ENCODE results near the gene ASB13.

The ASB13 gene

DNA sequence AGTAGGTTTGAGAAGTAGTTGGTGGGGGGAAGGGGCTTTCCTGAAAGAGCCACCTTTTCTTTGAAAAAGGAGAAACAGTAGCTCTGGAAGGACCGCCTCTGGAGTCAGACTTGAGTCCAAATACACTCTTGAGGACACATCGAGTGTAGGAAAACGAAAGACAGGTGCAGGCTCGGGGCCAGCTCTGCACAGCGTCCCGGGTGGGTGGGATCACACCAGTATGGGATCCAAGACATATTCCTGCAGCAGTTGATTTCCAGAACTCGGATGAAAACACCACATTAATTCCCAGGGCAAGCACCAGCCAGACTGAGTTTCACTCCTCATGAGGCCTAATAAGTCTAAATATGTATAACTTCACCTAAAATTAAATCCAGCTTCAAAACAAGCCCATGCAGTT, 61.4 kb downstream of the ASB13 start:
- no peak overlapping the region for H3K27ac ChIP-seq
- H3K79me2 ChIP-seq (ENCODE audit: insufficient read depth, low read depth): no peaks in the 10 kb centered on the region
- no peak overlapping the region for H3K4me3 ChIP-seq (IDR thresholded peaks at IDR 0.05; ENCODE audit: insufficient read depth, low read depth, low read length)
- no peaks in the 10 kb centered on the region for H3K27me3 ChIP-seq (ENCODE audit: insufficient read depth, low read depth)
- no peaks in the 10 kb centered on the region for H3K4me1 ChIP-seq (ENCODE audit: low read depth, poor library complexity, severe bottlenecking)
- H3K9ac ChIP-seq: no peak overlapping the region
- H3K4me2 ChIP-seq: no peak overlapping the region
- no peaks in the 10 kb centered on the region for H3K36me3 ChIP-seq (ENCODE audit: insufficient read depth)
- TF ChIP-seq, protein P1, sequence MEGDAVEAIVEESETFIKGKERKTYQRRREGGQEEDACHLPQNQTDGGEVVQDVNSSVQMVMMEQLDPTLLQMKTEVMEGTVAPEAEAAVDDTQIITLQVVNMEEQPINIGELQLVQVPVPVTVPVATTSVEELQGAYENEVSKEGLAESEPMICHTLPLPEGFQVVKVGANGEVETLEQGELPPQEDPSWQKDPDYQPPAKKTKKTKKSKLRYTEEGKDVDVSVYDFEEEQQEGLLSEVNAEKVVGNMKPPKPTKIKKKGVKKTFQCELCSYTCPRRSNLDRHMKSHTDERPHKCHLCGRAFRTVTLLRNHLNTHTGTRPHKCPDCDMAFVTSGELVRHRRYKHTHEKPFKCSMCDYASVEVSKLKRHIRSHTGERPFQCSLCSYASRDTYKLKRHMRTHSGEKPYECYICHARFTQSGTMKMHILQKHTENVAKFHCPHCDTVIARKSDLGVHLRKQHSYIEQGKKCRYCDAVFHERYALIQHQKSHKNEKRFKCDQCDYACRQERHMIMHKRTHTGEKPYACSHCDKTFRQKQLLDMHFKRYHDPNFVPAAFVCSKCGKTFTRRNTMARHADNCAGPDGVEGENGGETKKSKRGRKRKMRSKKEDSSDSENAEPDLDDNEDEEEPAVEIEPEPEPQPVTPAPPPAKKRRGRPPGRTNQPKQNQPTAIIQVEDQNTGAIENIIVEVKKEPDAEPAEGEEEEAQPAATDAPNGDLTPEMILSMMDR (conservative IDR thresholded peaks at IDR 0.05; ENCODE audit: low read depth, low read length): no peak
- H4K20me1 ChIP-seq (ENCODE audit: insufficient read depth): no peaks in the 10 kb centered on the region
- no peak overlapping the region for H2AFZ ChIP-seq (ENCODE audit: low read depth)

DNA sequence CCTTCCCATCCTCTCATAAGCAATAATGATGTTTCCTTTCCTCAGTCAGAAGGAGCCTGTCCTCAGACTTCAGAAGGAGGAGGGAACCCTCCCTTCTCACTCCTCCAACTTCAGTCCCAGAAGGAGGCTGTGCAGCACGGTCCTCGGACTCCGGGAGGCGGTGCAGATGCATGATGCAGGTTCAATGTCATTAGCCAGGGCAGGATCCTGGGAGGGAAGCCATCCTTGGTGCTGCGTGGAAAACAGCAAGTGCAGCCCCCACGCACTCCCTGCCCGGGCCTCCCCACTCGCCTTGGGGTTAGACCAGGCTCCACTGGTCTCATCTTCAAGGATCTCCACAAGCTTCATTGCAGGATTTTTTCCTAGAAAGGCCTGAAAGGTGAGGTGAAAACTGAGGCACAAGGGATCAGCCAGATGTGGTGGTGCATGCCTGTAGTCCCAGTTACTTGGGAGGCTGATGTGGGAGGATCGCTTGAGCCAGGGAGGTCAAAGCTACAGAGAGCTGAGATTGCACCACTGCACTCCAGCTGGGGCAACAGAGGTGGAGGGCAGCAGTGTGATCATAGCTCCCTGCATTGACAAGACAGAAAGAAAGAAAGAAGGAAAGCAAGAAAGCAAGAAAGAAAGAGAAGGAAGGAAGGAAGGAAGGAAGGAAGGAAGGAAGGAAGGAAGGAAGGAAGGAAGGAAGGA, 62.0 kb downstream of the ASB13 start:
- TF ChIP-seq, protein P1 (conservative IDR thresholded peaks at IDR 0.05; ENCODE audit: low read depth, low read length): no peak
- Histone ChIP-seq H2AFZ (ENCODE audit: low read depth) (no peak overlapping the region), H3K27ac (no peak overlapping the region), H3K9ac (no peak overlapping the region), H3K27me3 (ENCODE audit: insufficient read depth, low read depth) (no peaks in the 10 kb centered on the region), H3K4me3 (IDR thresholded peaks at IDR 0.05; ENCODE audit: insufficient read depth, low read depth, low read length) (no peak overlapping the region), H3K4me2 (no peak overlapping the region), H3K4me1 (ENCODE audit: low read depth, poor library complexity, severe bottlenecking) (no peaks in the 10 kb centered on the region), H4K20me1 (ENCODE audit: insufficient read depth) (no peaks in the 10 kb centered on the region), H3K36me3 (ENCODE audit: insufficient read depth) (no peaks in the 10 kb centered on the region), H3K79me2 (ENCODE audit: insufficient read depth, low read depth) (no peaks in the 10 kb centered on the region)

DNA sequence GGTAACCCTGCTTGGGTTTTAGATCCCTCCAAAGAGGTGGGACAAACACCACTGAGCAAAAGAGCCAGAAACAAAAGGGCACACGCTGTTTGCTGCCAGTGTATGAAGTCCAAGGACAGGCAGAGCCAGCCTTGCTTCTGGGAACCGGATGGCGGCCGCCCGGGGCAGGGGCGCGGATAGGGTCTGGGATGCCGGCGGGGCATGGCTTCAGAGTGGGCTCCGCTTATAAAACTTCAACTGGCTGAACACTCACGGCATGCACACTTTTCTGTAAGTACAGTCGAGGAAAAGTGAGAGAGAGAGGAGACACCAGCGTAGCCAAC, 62.6 kb downstream of the ASB13 start:
- Histone ChIP-seq H3K27ac (no peak overlapping the region), H3K4me2 (no peak overlapping the region)
- TF ChIP-seq, protein P1 (conservative IDR thresholded peaks at IDR 0.05; ENCODE audit: low read depth, low read length): no peak

DNA sequence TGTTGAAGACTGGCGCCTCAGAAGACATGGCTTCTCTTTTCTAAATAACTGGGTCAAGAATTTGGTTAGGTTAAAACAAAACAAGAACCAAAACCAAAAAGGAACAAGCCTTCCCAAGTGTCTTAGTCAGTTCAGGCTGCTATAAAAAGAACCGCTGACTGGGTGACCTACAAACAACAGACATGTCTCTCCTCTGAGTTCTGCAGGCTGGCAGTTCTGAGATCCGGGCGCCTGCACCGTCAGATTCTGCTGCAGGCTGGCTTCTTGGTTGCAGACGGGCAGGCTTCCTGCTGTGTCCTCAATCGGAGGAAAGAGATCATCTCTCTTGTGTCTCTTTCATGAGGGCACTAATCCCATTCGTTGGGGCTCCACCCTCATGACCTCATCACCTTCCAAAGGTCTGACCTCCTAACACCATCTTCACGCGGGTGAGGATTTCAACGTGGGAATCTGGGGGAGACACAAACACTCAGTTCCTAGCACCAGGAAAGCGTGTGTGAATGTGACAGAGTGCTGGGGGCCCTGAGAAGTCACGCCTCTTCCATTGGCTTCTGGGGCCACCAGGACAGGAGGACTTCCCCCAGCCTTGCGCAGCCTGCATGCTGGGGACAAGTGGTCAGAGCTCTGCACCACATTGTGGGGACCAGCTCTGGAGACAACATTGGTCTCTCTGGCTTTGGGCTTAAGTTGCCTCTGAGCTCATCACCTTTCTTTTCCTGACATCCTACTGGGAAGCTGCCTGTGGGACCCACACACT, 63.1 kb downstream of the ASB13 start:
- H3K4me1 ChIP-seq (ENCODE audit: low read depth, poor library complexity, severe bottlenecking): no peaks in the 10 kb centered on the region
- H3K4me2 ChIP-seq: no peak overlapping the region
- TF ChIP-seq, protein P1 (conservative IDR thresholded peaks at IDR 0.05; ENCODE audit: low read depth, low read length): no peak

More for the DNA sequence above, 62.6 kb downstream of the ASB13 start:
- no peaks in the 10 kb centered on the region for H3K4me1 ChIP-seq (ENCODE audit: low read depth, poor library complexity, severe bottlenecking)
- H4K20me1 ChIP-seq (ENCODE audit: insufficient read depth): no peaks in the 10 kb centered on the region
- H3K4me3 ChIP-seq (IDR thresholded peaks at IDR 0.05; ENCODE audit: insufficient read depth, low read depth, low read length): no peak overlapping the region
- H3K79me2 ChIP-seq (ENCODE audit: insufficient read depth, low read depth): no peaks in the 10 kb centered on the region
- H3K27me3 ChIP-seq (ENCODE audit: insufficient read depth, low read depth): no peaks in the 10 kb centered on the region
- no peak overlapping the region for H3K9ac ChIP-seq
- H3K36me3 ChIP-seq (ENCODE audit: insufficient read depth): no peaks in the 10 kb centered on the region
- H2AFZ ChIP-seq (ENCODE audit: low read depth): no peak overlapping the region

More for the DNA sequence above, 63.1 kb downstream of the ASB13 start:
- Histone ChIP-seq H3K27ac (no peak overlapping the region), H2AFZ (ENCODE audit: low read depth) (no peak overlapping the region), H3K36me3 (ENCODE audit: insufficient read depth) (no peaks in the 10 kb centered on the region), H3K27me3 (ENCODE audit: insufficient read depth, low read depth) (no peaks in the 10 kb centered on the region), H3K9ac (no peak overlapping the region), H3K79me2 (ENCODE audit: insufficient read depth, low read depth) (no peaks in the 10 kb centered on the region), H4K20me1 (ENCODE audit: insufficient read depth) (no peaks in the 10 kb centered on the region), H3K4me3 (IDR thresholded peaks at IDR 0.05; ENCODE audit: insufficient read depth, low read depth, low read length) (no peak overlapping the region)

Measured in KMS-11 (cell line).